Measurements from ENCODE around the gene LRP5.

DNA sequence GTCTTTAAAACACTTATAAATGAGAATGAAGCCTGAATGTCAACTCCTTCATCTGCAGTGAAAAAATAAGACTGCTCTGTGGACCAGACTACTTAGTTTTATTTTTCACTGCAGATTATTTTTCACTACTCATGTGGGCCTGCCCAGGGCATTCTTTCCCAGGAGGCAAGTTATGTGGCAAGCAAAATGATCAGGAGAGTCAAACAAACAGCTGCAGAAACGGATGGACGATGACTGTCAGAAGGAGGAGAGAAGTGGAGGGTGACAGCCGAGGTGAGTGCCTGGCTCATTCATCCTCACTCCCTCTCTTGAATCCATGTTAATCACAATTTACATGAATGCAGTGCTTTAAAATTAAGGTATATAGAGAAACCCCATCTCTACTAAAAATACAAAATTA is 5.8 kb upstream of the LRP5 start:
- TF ChIP-seq EZH2phosphoT487 (IDR thresholded peaks at IDR 0.05; ENCODE audit: low read depth, severe bottlenecking, unreplicated experiment) (no peak), EZH2 (IDR thresholded peaks at IDR 0.05; ENCODE audit: borderline replicate concordance) (no peak)
- TF ChIP-seq, protein P1, sequence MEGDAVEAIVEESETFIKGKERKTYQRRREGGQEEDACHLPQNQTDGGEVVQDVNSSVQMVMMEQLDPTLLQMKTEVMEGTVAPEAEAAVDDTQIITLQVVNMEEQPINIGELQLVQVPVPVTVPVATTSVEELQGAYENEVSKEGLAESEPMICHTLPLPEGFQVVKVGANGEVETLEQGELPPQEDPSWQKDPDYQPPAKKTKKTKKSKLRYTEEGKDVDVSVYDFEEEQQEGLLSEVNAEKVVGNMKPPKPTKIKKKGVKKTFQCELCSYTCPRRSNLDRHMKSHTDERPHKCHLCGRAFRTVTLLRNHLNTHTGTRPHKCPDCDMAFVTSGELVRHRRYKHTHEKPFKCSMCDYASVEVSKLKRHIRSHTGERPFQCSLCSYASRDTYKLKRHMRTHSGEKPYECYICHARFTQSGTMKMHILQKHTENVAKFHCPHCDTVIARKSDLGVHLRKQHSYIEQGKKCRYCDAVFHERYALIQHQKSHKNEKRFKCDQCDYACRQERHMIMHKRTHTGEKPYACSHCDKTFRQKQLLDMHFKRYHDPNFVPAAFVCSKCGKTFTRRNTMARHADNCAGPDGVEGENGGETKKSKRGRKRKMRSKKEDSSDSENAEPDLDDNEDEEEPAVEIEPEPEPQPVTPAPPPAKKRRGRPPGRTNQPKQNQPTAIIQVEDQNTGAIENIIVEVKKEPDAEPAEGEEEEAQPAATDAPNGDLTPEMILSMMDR (IDR thresholded peaks at IDR 0.05; ENCODE audit: poor library complexity), result no peak
